Occipital lobe (tissue), 2 donors: ENCODE measurements around the gene LRRC3B. TPM values are rescaled to one million over a fixed set of nuclear protein-coding genes. Genes with fewer than 3 reads are reported as not detected.
"Not testable (repeated sequence)": the region's sequence is repeated elsewhere in the genome, so short reads cannot be mapped to it uniquely, and the experiment has no call there.

Experiments
- DNase-seq: peaks from one replicate; lab custom pipeline; 2025; lab: John Stamatoyannopoulos, UW
- total RNA-seq: library from RNA; depleted of rRNA; stranded (reverse); fragments of >200 nt; gene quantifications from one replicate; pipeline ENCODE4 v1.2.3, GENCODE V29; 2014

The LRRC3B gene, protein sequence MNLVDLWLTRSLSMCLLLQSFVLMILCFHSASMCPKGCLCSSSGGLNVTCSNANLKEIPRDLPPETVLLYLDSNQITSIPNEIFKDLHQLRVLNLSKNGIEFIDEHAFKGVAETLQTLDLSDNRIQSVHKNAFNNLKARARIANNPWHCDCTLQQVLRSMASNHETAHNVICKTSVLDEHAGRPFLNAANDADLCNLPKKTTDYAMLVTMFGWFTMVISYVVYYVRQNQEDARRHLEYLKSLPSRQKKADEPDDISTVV
- total RNA-seq = 51.3 TPM

- no peak for DNase-seq
Measured at GRCh38 chr3:26622621-26623418, at the start of gene LRRC3B. TSS of gene LRRC3B (plus strand) at chr3:26622772. CDS start at chr3:26709673, 86,901 bp downstream.

DNA sequence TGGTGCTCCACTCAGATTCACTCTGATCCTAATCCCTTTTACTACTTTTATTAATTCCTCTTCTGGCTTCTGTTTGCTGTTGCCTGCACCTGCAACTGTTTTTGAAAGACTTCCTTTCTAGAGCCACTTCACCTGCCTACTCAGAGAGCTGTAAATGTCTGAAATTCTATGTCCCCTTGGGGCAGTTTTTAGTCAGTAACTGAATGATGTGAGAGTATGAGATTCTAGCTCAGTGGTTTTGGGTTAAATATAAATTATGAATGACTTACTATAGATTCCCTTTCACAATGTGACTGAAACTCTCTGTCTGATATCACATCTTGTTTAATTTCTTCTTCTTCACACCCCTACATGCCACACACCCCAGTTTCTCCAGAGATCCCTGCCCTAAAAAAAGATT lies 47.8 kb upstream of the LRRC3B start:
- no peak for DNase-seq

GRCh38 chr3:26579116-26579515 lies 43.5 kb upstream of the LRRC3B start:
- DNase-seq = no peak

DNA sequence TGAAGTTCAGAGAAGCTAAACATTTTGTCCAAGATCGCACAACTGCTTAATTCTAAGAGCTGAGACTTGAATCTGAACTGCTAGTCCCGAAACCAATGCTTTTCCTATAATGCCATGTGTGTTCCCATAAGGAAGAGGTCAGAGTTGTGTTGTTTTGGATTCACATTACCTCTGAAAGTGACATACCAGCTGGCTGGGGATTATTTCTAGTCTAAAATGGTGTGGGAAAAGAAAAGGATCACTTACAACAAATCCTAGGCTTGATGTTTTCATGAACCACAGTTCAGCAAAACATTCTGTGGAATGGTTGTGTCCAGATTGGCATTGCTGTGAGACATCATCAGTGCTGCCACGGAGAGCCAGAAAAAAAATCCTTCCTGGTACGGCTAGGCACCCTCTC lies 35.0 kb upstream of the LRRC3B start:
- no peak for DNase-seq

DNA sequence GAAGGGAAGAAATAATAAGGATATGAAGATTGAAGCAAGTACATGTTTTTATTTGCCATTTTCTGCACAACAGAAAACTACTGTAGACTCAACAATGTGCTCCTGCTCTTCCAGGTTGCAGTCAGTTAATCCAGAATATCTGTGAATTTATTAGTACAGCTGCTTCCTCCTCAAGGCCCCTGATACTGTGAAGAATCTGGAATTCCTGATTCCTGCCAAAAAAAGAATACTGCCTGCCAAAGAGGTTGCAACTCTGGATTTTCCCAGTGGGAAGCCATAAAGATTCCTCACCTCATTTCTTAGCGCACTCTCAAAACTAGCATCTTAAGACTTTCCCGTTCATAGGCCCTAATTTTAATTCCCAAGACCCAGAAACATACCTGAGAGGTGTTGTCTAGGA lies 33.6 kb upstream of the LRRC3B start:
- no peak for DNase-seq

DNA sequence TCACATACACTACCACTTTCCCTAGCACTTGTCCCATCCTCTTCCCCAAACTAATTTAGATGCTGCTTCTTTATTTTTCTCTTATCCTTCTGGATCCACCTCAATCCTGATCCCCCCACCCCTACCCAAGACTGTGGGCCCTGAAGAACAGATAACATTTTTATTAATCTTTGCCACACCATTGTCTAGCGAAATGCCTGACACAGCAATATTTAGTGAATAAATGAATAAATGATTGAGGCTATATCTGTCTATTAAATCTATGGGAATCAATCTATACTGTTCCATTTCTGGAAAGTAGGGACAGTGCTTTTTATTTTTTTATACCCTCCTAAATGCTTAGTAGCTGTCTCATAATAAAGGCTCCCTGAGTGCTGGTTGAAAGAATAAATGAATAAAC lies 32.9 kb upstream of the LRRC3B start:
- DNase-seq = no peak

DNA sequence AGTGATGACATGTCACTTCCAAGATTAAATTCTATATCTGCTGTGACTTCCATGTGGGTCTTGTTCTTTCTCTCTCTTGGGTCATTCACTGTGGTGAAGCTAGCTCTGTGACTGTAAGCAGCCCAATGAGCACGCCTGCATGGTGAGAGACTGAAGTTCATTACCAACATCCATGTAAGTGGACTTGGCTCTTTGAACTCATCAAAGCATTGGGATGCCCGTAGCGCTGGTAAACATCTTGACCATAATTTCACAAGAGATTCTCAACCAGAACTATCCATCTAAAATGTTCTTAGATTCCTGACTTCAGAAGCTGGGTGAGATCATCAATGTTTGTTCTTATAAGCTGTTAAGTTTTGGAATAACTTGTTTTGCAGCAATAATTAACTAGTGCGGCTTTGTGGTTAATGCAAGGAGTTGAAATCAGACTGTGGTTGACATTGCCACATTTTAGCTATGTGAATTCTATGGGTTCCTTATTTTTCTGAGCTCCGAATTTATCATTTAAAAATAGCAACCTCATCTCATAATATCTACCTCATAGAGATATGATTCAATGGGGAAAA lies 31.6 kb upstream of the LRRC3B start:
- DNase-seq = no peak

DNA sequence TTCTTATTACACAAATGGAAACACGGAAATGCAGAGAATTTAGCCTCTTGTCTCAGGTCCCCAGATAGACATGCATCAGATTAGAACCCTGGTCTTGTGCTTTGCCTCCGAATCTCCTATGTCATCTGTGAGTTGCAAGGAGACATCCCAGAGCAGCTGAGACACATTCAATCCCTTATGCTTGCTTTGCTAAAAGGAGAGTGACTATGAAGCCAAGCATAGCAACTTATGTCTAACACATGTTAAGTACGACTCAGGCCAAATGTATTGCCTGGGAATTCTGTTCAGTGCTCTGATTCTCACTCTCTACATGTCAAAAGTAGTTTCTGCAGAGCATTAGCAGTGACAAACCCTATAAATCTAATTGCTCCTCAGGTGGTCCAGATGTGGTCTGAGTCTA lies 30.6 kb upstream of the LRRC3B start:
- no peak for DNase-seq

DNA sequence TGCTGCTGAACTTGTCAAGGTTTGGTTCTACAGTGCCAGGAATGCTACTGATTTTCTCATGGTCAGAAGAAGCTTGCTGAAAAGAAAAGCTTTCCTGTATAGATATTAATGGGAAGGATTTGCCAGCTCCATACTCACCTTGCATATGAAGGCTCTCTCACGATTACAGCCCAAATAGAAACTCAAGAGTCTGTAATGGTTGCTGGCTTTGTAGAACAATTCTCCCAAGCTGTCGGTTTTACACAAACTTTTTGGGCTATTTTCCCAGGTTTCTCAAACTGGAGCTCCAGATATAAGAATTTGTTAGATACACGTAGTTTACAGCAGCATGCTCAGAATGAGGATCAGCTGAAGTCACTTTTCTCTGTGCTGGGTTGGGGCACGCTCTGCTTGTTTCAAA lies 30.1 kb upstream of the LRRC3B start:
- DNase-seq = no peak

GRCh38 chr3:26596335-26596734 lies 26.2 kb upstream of the LRRC3B start:
- DNase-seq = no peak

DNA sequence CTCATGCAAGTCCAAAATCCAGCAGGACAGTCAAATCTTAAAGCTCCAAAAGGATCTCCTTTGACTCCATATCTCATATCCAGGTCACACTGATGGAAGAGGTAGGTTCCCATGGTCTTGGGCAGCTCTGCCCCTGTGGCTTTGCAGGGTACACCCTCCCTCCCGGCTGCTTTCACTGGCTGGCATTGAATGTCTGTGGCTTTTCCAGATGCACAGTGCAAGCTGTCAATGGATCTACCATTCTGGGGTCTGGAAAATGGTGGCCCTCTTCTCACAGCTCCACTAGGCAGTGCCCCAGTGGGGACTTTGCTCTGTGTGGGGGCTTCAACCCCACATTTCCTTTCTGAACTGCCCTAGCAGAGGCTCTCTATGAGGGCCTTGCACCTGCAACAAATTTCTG lies 19.3 kb upstream of the LRRC3B start:
- not testable (repeated sequence) for DNase-seq

DNA sequence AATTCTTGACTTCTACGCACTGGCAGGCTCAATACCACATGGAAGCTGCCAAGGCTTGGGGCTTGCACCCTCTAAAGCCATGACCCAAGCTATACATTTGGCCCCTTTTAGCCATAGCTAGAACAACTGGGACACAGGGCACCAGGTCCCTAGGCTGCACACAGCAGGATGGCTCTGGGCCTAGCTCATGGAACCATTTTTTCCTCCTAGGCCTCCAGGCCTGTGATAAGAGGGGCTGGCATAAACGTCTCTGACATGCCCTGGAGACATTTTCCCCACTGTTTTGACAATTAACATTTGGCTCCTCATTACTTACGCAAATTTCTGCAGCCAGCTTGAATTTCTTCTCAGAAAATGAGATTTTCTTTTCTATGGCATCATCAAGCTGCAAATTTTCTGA lies 18.8 kb upstream of the LRRC3B start:
- not testable (repeated sequence) for DNase-seq

DNA sequence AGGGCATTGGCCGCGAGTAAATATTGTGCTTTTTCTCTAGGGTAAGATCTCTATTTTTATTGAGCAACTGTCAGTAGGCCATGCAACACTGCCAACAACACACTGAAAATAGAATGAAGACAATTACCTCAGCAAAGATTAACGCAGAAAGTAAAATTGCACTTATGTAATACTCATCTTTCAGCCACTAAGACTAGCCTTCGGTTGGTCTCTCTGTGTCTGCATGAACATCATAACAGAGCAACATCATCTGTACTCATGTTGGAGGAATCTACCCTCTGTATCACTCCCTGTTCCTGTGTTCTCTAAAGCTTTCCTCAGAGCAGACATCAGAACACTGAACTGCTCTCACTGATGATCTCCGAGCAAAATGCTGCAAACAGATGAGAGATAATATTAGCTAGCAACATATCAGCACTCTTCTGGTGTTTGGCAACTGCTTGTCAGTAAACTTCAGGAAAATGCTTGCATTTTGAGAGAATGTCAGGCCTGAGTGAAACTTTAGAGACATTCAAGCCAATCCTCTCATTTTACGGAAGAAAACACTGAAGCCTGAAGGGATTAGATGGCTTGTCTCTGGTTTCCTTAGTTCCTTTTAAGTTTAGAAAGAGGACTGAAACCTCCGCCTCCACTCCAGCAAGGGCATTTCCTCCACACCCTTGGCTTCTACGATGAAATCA lies 8.4 kb upstream of the LRRC3B start:
- DNase-seq = no peak

GRCh38 chr3:26621176-26621575 lies 1.4 kb upstream of the LRRC3B start:
- no peak for DNase-seq

DNA sequence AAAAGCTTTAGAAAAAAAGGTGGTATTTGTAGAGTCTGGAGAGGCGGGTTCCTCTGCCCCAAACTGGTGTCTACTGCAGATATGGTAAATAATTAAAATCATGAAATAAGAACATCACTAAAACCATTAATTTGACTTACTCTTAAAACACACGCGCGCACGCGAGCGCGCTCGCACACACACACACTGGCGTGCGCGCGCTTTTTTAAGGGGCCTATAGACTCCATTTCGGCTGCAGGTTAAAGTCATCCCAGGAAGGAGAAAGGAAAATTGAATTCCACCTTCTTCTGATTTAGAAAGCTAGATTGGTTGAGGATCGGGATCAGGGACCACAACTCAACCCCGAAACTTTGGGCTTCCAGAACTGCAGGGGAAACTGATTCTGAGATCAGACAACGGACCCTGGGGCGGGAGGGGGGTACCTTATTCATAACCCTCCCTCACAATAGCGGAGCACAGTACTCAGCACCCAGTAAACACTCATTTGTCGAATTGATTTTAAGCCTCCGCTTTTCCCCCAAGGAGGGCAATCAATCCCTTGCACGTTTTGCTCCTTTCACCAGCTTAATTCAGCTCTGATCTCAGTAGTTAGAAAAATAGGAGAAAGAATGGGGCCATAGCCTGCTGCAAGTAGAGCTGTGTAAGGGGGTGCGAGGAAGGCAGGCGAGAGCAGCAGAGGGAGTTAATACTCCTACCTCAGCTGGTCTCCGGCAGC lies 509 bp upstream of the LRRC3B start:
- no peak for DNase-seq

DNA sequence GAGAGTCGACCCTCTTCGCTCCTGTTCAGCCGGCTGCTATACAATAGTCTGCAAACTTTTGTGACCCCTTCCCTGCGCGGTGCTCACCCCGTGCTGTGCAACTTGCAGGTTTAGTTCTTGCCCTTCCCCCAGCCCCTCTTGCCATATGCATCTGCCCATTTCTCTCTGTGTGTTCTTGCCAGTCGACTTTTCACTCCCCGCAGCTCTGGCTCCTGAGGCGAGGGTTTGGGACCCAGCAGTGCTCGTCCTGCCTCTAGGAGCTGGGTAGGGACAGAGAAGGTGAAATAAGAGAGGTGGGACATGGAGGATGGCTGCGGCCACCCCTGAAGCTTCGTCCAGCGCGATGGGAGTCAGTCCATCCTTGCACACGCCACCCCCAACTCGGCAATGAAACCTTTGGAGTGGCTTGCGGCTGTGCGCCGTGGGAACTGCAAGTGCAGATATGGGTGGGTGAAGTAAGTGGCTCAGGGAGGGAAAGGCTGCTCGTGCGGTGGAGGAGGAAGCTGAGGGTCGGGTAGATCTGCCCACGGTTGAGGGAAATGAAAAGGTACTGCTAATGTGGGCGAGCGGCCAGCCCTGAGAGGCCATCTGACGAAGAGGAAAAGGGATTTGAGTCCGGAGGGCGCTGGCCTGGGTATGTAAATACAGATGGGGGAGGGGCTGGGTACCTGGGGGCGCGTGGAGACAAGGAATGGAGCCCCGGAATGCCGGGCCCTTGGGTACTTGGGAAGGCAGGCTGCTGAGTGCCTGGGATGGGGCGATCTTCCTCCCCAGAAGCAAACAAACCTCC lies 1.0 kb downstream of the LRRC3B start:
- no peak for DNase-seq

GRCh38 chr3:26624209-26624765 lies 1.7 kb downstream of the LRRC3B start:
- DNase-seq = no peak

- DNase-seq = no peak
Measured at GRCh38 chr3:26625187-26625586, 2.6 kb downstream of the LRRC3B start.

DNA sequence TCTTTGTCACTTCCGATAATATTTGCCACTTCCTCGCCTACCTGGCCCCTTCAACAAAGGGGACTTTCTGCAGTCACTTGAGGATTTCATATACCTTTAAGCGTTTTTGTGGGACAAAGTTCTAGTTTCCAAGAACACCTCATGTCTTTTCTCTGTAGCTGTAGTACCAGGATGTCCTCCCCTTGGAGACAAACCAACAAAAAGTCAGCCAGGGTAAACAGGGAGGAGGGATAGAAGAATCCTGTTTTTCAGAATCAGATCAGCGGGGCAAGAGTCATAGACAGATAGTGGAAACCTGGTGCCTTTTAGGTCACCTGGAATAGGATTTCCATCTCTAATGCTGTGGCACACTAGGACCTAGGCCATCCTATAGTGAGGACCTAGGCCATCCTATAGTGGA lies 4.5 kb downstream of the LRRC3B start:
- DNase-seq = no peak

DNA sequence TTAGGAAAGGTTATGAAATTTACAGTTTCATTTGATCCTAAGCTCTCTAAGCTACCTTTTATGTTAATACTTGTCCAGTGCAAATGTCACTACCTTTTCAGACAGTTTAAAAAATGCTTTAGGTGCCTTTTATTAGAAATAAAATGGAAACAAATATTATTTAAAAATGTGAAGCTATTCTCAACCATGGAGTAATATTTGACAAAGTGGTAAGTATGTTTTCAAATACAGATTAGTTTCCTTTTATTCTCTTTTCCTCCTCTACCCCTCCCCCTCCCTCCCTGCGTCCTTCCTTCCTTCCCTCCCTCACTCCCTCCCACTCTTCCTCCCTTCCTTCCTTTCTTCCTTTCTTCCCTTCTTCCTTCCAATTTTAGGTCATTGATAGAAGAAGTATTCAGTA lies 6.3 kb downstream of the LRRC3B start:
- no peak for DNase-seq
